ENCODE measurements around the gene SECISBP2L. TPM values are rescaled to one million over a fixed set of nuclear protein-coding genes. Genes with fewer than 3 reads are reported as not detected.

The SECISBP2L gene
- 30.3 and 44.0 TPM in 2 replicates for total RNA-seq (ENCODE audit: low replicate concordance)

- Mint-ChIP-seq H3K27ac (peak within 1 kb of the TSS; percentile 96), H3K4me1 (peaks cover 8% of the 10 kb centered on the region), H3K9me3 (peaks cover 4% of the 10 kb centered on the region), H3K36me3 (peaks cover 3% of the 10 kb centered on the region), H3K27me3 (ENCODE audit: insufficient read depth, low read depth) (peaks cover 2% of the 10 kb centered on the region), H3K4me3 (peak within 1 kb of the TSS; percentile 89)
- DNase-seq (ENCODE audit: low spot score): peak; percentile 96
- H3K4me2 ChIP-seq: peak within 1 kb of the TSS; percentile 94
- H3F3A ChIP-seq (ENCODE audit: low read depth): peaks cover 13% of the 10 kb centered on the region
- peak within 1 kb of the TSS; percentile 84 for H3K27ac ChIP-seq
- peak within 1 kb of the TSS; percentile 70 for H3K9ac ChIP-seq
- no peaks in the 10 kb centered on the region for H3K27me3 ChIP-seq
- peaks cover 16% of the 10 kb centered on the region for H3K4me1 ChIP-seq
- no peaks in the 10 kb centered on the region for H3K36me3 ChIP-seq
- H3K79me2 ChIP-seq (ENCODE audit: low read depth): peaks cover 46% of the 10 kb centered on the region
- peak within 1 kb of the TSS; percentile 90 for H3K4me3 ChIP-seq
- TF ChIP-seq EZH2phosphoT487 (IDR thresholded peaks at IDR 0.05): no peak
- TF ChIP-seq CTCF (IDR thresholded peaks at IDR 0.05): peak; percentile 57
- TF ChIP-seq EZH2 (IDR thresholded peaks at IDR 0.05): no peak
- no peaks in the 10 kb centered on the region for H3K9me3 ChIP-seq (ENCODE audit: low read depth)
- peak within 1 kb of the TSS; percentile 98 for H2AFZ ChIP-seq (replicated peaks)
- H4K20me1 ChIP-seq (ENCODE audit: low read depth): peaks cover 17% of the 10 kb centered on the region
Observed at GRCh38 chr15:49046220-49047102, at the start of gene SECISBP2L. Gene SECISBP2L, minus strand, starts transcription at chr15:49046446. Its CDS starts 147 bp downstream, at chr15:49046299.

GRCh38 chr15:49094923-49095322 is 48.7 kb upstream of the SECISBP2L start:
- no peaks in the 10 kb centered on the region for H3K27me3 Mint-ChIP-seq (ENCODE audit: insufficient read depth, low read depth)

GRCh38 chr15:49093252-49094105 is 47.2 kb upstream of the SECISBP2L start:
- no peaks in the 10 kb centered on the region for H3K36me3 ChIP-seq
- H3F3A ChIP-seq (ENCODE audit: low read depth): no peaks in the 10 kb centered on the region
- no peaks in the 10 kb centered on the region for H3K9me3 ChIP-seq (ENCODE audit: low read depth)
- no peaks in the 10 kb centered on the region for H3K79me2 ChIP-seq (ENCODE audit: low read depth)
- no peaks in the 10 kb centered on the region for H3K4me1 ChIP-seq
- no peak overlapping the region for H3K27ac ChIP-seq
- no peak for DNase-seq (ENCODE audit: low spot score)
- Mint-ChIP-seq H3K27ac (no peak overlapping the region), H3K27me3 (ENCODE audit: insufficient read depth, low read depth) (no peaks in the 10 kb centered on the region), H3K4me1 (no peaks in the 10 kb centered on the region), H3K4me3 (no peak overlapping the region), H3K9me3 (no peaks in the 10 kb centered on the region), H3K36me3 (no peaks in the 10 kb centered on the region)
- H3K4me2 ChIP-seq: no peak overlapping the region
- H3K27me3 ChIP-seq: no peaks in the 10 kb centered on the region
- no peak overlapping the region for H3K9ac ChIP-seq
- TF ChIP-seq EZH2 (IDR thresholded peaks at IDR 0.05): no peak
- TF ChIP-seq CTCF (IDR thresholded peaks at IDR 0.05): no peak
- no peak for TF ChIP-seq EZH2phosphoT487 (IDR thresholded peaks at IDR 0.05)
- H4K20me1 ChIP-seq (ENCODE audit: low read depth): no peaks in the 10 kb centered on the region
- no peak overlapping the region for H3K4me3 ChIP-seq
- H2AFZ ChIP-seq (replicated peaks): no peak overlapping the region

More at GRCh38 chr15:49094923-49095322, 48.7 kb upstream of the SECISBP2L start:
- Mint-ChIP-seq H3K9me3 (no peaks in the 10 kb centered on the region), H3K36me3 (no peaks in the 10 kb centered on the region), H3K27ac (no peak overlapping the region), H3K4me3 (no peak overlapping the region), H3K4me1 (no peaks in the 10 kb centered on the region)
- no peaks in the 10 kb centered on the region for H3F3A ChIP-seq (ENCODE audit: low read depth)
- H3K9me3 ChIP-seq (ENCODE audit: low read depth): no peaks in the 10 kb centered on the region
- no peak for DNase-seq (ENCODE audit: low spot score)
- no peak overlapping the region for H3K4me2 ChIP-seq
- no peak overlapping the region for H3K4me3 ChIP-seq
- H3K9ac ChIP-seq: no peak overlapping the region
- no peaks in the 10 kb centered on the region for H3K36me3 ChIP-seq
- no peak overlapping the region for H2AFZ ChIP-seq (replicated peaks)
- H3K4me1 ChIP-seq: no peaks in the 10 kb centered on the region
- no peaks in the 10 kb centered on the region for H3K79me2 ChIP-seq (ENCODE audit: low read depth)
- TF ChIP-seq EZH2 (IDR thresholded peaks at IDR 0.05) (no peak), EZH2phosphoT487 (IDR thresholded peaks at IDR 0.05) (no peak), CTCF (IDR thresholded peaks at IDR 0.05) (no peak)
- H3K27ac ChIP-seq: no peak overlapping the region
- H3K27me3 ChIP-seq: no peaks in the 10 kb centered on the region
- no peaks in the 10 kb centered on the region for H4K20me1 ChIP-seq (ENCODE audit: low read depth)

Measured in neural progenitor cell (in vitro differentiated cells).